COLO668 (cell line): ENCODE data around the gene CSRNP3.

Experiments used
- DNase-seq: peaks from one replicate; lab custom pipeline; 2025; ENCODE audit not compliant: unreplicated experiment; lab: John Stamatoyannopoulos, UW

CSRNP3 gene

DNA sequence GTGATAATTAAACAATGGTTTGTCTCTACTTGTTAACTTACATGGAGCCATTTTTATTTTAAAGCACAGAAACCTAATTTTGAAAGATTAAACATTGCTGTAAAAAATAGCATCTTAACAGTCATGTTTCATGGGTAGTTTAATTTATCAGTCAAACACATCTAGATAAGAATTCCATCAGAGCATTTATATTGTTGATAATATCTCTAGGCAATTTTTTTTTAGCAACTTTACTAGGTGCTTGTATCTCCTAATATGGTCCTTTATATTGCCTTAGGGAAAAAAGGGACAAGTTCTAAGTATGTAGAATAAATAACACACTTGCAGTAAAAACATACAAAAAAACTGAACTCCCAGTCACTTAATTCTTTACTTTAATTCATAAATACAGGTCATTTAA, 863 bp downstream of the CSRNP3 start:
- DNase-seq, result no peak

- no peak for DNase-seq
These were observed 2.0 kb downstream of the CSRNP3 start for GRCh38 chr2:165471349-165471950.

DNA sequence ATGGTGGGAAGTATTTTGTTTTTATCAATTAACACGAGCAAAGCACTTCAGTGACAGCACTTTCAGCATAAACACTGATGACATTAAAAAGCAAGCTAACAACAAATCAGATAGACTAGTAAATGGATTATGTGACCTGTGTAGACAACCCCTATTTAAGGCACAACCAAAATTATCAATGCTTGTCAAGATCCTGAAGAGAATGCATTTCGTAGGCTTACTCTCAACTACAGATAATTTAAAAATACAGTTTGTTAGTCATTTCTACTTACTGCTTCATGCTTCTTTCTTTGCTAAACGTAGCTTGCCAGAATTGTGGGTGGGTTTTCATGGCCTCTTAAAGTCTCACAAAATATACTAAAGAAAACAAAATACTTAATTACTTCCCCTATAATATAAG, 3.4 kb downstream of the CSRNP3 start:
- DNase-seq, result no peak

DNA sequence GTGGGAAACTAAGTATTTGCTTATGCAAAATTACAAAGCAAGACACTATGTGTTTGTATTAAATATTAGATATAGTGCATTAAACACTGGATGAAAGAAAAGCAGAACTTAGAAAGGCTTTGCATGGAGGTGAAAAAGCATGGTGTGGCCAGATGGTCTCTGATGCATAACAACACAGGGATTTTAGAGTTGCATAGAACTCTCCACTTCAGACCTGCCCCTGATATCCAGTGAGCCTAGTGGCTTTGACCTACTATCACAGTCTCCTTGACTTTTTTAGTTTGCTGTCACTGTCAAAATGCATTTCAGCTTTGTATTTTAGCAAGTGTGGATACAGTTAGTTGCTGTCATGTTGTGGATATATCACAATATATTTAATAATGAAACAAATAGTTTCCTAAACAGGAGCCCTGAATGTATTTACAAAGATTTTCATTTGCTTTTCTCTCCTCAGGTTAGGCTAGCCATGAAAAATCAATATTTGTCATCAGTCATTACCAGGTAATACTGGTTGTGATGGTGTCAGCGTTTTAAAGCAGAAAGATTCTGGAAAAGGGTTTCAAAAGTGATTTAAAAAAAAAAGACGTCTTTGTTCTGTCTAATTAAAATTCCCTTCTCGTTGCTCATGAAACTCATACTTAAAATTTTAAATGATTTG, 5.2 kb downstream of the CSRNP3 start:
- no peak for DNase-seq

- DNase-seq, result no peak
These were observed 5.9 kb downstream of the CSRNP3 start for GRCh38 chr2:165475277-165476004.

DNA sequence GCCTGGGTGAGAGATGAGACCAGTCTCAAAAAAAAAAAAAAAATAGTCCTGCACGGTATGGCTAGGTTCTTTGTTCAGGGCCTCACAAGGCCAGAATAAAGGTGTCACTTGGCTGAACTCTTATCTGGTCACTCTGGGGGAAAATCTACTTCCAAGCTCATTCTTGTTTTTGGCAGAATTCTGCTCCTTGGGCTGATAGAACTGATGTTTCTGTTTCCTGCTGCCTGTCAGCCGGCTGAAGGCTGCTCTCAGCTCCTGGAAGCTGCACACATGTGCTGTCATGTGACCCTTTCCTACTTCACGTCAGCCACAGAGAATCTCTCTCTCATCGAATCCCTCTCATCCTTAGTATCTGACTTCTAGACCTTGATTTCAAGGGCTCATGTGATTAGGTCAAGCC, 10.4 kb downstream of the CSRNP3 start:
- no peak for DNase-seq

DNA sequence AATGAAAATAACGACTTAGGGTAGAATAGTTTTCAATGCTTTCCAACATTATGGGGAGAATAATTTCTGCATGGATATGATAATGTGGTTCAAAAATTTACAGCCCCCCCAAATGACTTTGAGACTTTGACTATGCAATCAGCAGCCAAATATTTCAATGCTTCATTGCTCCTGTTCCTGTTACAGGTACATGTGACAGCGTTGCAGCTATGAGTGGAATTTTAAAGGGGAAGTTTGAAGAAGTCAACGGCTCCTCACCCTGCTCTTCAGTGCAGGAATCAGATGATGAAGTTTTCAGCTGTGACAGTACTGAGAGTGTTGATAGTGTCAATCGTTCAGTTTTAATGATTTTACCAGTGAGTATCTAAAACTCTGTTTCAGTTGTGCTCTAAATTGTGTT, 25.1 kb downstream of the CSRNP3 start:
- DNase-seq, result no peak

- DNase-seq, result no peak
These were observed 28.3 kb downstream of the CSRNP3 start for GRCh38 chr2:165497659-165498317.

- no peak for DNase-seq
These were observed 29.6 kb downstream of the CSRNP3 start for GRCh38 chr2:165499131-165499530.

DNA sequence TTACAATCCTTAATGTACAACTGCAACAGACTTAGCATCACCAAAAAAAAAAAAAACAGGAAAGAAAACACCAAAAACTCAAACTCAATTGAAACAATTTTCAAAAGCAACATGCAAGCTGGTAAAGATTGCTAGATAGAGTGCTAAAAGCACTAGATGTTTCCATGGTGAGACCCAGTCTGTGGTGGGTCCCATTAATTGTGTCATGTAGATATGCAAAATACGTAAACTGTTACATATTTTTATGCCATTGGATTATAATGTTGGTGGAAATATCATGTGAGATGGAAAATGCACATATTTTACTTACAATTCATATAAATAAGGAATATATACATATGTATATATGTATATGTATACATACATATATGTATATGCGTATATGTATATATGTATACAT, 30.5 kb downstream of the CSRNP3 start:
- no peak for DNase-seq

DNA sequence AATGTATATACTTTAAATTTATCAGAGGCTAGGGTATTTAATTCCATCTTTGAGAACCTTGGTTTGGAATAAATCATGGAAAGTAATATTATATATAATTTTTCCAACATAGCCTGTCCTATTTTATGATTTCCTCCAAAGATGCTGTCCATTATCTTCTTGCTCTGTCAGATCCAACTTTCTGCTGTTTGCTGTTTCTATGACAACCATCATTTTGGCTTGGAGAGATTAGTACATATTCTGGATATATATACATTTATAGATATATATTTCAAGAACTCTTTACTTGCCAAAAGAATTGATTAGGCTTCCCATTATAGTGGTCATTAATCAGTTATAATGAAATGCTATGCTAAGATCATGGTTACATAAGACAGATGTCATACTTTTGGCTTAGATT, 31.3 kb downstream of the CSRNP3 start:
- no peak for DNase-seq

DNA sequence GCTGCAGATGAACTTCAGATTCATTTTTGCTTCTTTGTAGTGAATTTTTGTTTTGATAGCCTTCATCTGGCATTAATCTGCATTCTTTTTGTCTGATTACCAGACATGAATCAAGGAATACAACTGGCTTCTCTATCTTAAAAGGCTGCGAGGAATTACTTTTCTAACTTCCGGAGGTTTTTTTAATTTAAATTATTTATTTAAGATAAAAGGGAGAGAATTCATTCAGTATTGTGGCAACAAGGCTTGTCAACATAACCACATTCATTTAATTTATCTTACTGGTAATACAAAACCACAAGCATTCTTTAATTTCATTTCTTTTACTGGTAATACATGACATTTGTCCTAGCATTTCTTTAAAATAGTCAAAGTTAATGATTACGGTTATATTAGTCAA, 36.0 kb downstream of the CSRNP3 start:
- no peak for DNase-seq

DNA sequence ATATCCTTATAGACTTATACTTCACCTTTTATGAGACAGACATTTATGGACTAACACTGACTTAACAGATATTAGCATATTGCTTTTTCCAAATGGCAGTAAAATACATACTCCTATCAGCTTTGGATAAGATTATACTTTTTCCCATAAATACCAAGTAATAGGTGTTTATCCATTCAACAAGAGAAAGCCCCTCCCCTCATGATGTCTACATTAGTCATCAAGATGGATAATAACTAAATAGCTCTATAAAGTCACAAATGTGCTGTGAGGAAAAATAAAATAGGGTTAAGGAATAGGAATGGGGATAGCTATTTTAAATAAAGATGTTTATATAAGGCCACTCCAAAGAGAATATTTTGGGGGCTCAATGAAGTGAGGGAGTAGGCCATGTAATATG, 39.4 kb downstream of the CSRNP3 start:
- DNase-seq, result no peak

DNA sequence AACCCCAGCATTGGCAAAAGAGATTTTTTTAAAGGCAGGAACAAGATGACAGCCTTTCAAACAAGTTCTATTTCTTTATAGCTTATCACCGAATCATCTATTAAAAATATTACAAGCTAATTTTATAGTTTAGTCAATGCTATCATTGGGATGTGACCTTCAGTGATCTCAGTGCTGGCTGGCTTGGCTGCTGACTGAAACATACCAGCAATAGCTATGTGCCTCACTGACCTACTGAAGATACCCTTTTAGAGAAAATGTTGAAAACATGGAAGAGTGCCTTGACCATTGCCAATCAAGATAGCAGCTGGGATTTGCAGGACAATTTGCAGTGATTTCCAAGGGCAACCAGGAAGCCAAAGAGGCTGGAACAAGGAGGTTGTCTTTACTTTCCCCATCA, 44.0 kb downstream of the CSRNP3 start:
- DNase-seq, result no peak

DNA sequence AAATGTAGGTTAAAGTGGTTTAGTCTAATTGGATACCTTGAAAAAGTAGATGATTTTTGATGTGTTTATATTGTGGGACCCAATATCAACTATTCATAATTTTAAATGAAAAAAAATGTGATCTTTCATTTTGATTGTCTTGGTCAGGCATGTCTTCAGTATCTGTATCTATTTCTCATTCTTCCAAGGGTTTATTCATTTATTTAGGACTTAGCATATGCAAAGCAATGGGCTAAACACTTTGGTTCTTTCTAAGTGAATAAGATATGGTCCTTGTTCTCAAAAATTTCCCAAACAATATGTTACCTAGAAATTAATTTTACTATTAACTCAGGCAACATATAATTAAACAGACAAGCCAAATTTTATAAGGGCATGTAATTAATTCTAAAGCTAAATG, 49.1 kb downstream of the CSRNP3 start:
- no peak for DNase-seq

GRCh38 chr2:165522719-165523118, 53.2 kb downstream of the CSRNP3 start:
- no peak for DNase-seq

DNA sequence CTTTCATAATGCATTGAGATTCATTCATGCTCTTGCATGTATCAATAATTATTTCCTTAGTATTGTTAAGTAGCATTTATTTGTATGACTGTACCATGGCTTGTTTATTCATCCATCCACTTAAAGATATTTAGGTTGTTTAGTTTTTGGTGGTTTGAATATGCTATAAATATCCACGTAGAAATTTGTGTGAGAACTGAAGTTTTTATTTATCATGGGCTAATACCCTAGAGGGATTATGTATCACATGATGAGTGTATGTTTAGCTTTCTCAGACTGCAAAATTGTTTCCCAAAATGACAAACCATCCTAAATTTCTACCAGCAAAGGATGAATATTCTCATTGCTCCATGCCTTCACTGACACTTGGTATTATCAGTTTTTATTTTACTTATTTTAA, 55.2 kb downstream of the CSRNP3 start:
- DNase-seq, result no peak

GRCh38 chr2:165528691-165529090, 59.2 kb downstream of the CSRNP3 start:
- DNase-seq, result no peak

GRCh38 chr2:165529130-165529529, 59.6 kb downstream of the CSRNP3 start:
- no peak for DNase-seq

- DNase-seq, result no peak
These were observed 63.8 kb downstream of the CSRNP3 start for GRCh38 chr2:165533331-165533730.

GRCh38 chr2:165535471-165535870, 66.0 kb downstream of the CSRNP3 start:
- no peak for DNase-seq
